H1 (cell line): ENCODE data around the gene GALNT13. TPM values are rescaled to one million over a fixed set of nuclear protein-coding genes. Genes with fewer than 3 reads are reported as not detected.

ENCODE experiments used
- CTCF ChIA-PET: fragments of 300-600 bp; sonication (Branson Sonifier 250); formaldehyde crosslinking; loops from one replicate; lab custom pipeline; 2021; ENCODE audit not compliant: partially characterized antibody; lab: Charles Lee
- POLR2A ChIA-PET: fragments of 300-600 bp; sonication (Branson Sonifier 250); formaldehyde crosslinking; loops from one replicate; lab custom pipeline; 2021; ENCODE audit warnings: inconsistent platforms; ENCODE audit not compliant: partially characterized antibody; lab: Charles Lee
- DNase-seq, 2 experiments: peaks; one replicate each; pipeline versions ENCODE4 v3.0.0 to v3.0.0-alpha.2; 2010 to 2022; ENCODE audit warnings: low spot score in 2 of 2, low read depth in 1 of 2, mixed read lengths in 1 of 2
- FAIRE-seq: peaks from 2 replicates; lab custom pipeline; 2011; peaks lifted over from hg19 to GRCh38; lab: Jason Lieb, UNC
- H2AFZ ChIP-seq: 2 replicates; pipeline ENCODE4 v1.8.1; 2012; ENCODE audit warnings: low read length, inconsistent platforms
- H2AK5ac ChIP-seq: 2 replicates; pipeline ENCODE4 v1.6.1; 2013; ENCODE audit warnings: low read depth, low read length
- H2BK120ac ChIP-seq: replicated peaks from 2 replicates; pipeline ENCODE3; 2013; ENCODE audit warnings: low read depth, low read length, inconsistent platforms
- H2BK12ac ChIP-seq: 2 replicates; pipeline ENCODE4 v1.6.1; 2013; ENCODE audit warnings: low read depth, low read length
- H2BK15ac ChIP-seq: 2 replicates; pipeline ENCODE4 v1.6.1; 2013; ENCODE audit warnings: low read length
- H2BK20ac ChIP-seq: 2 replicates; pipeline ENCODE4 v1.6.1; 2013; ENCODE audit warnings: low read length
- H2BK5ac ChIP-seq: 2 replicates; pipeline ENCODE4 v1.6.1; 2013; ENCODE audit warnings: low read depth, low read length
- H3K14ac ChIP-seq: 2 replicates; pipeline ENCODE4 v1.6.1; 2013; ENCODE audit warnings: inconsistent platforms; ENCODE audit not compliant: insufficient read length
- H3K18ac ChIP-seq: 2 replicates; pipeline ENCODE4 v1.6.1; 2013; ENCODE audit warnings: low read length; ENCODE audit errors: extremely low read depth
- H3K23ac ChIP-seq: 2 replicates; pipeline ENCODE4 v1.6.1; 2013; ENCODE audit warnings: inconsistent platforms; ENCODE audit not compliant: insufficient read length
- H3K23me2 ChIP-seq: 2 replicates; pipeline ENCODE4 v1.6.1; 2013; ENCODE audit warnings: low read depth, low read length
- H3K27ac ChIP-seq: 2 replicates; pipeline ENCODE4 v1.6.1; 2011; ENCODE audit warnings: low read depth, low read length, inconsistent platforms
- H3K27me3 ChIP-seq, 4 experiments: replicated peaks in 1 of 4; 1 replicate in 1 of 4; 2 replicates in 3 of 4; pipeline versions ENCODE4 v1.6.1 to v1.8.1; 2011 to 2013; ENCODE audit warnings: low read length in 3 of 4, mild to moderate bottlenecking in 3 of 4, inconsistent platforms in 2 of 4, mixed read lengths in 2 of 4, moderate library complexity in 1 of 4; ENCODE audit not compliant: control insufficient read depth in 3 of 4, insufficient read depth in 3 of 4; ENCODE audit errors: extremely low read depth in 1 of 4
- H3K36me3 ChIP-seq, 4 experiments: 2 replicates each; pipeline versions ENCODE4 v1.6.1 to v1.8.1; 2011 to 2013; ENCODE audit warnings: mild to moderate bottlenecking in 4 of 4, low read length in 3 of 4, moderate library complexity in 2 of 4, control low read depth in 1 of 4, inconsistent platforms in 1 of 4; ENCODE audit not compliant: insufficient read depth in 4 of 4, control insufficient read depth in 2 of 4
- H3K4ac ChIP-seq: replicated peaks from 2 replicates; pipeline ENCODE3; 2013; ENCODE audit warnings: low read length, low read depth, mixed read lengths, inconsistent platforms; ENCODE audit not compliant: insufficient read length
- H3K4me1 ChIP-seq, 4 experiments: replicated peaks in 1 of 4; 1 replicate in 1 of 4; 2 replicates in 3 of 4; pipeline versions ENCODE4 v1.6.1 to v1.8.1; 2011 to 2013; ENCODE audit warnings: low read length in 3 of 4, inconsistent platforms in 2 of 4, mixed read lengths in 1 of 4; ENCODE audit not compliant: insufficient read depth in 4 of 4, control insufficient read depth in 3 of 4
- H3K4me2 ChIP-seq, 2 experiments: 2 replicates each; pipeline versions ENCODE4 v1.6.1 to v1.8.1; 2011 to 2013; ENCODE audit warnings: low read depth in 2 of 2, low read length in 2 of 2, control low read depth in 1 of 2, inconsistent platforms in 1 of 2, mild to moderate bottlenecking in 1 of 2; ENCODE audit not compliant: insufficient read depth in 1 of 2
- H3K4me3 ChIP-seq, 4 experiments: fragments of 200-600, 300-600 bp in 1 of 4; sonication (generic), shearing (Covaris generic), sonication (Bioruptor Twin) in 1 of 4; 2 replicates each; pipeline versions ENCODE4 v1.5.1 to v1.8.1; 2011 to 2016; ENCODE audit warnings: low read length in 4 of 4, low read depth in 3 of 4, control low read depth in 2 of 4, inconsistent platforms in 2 of 4, mild to moderate bottlenecking in 2 of 4, mixed read lengths in 1 of 4, moderate library complexity in 1 of 4; ENCODE audit not compliant: insufficient read depth in 2 of 4; ENCODE audit errors: extremely low read depth in 1 of 4
- H3K56ac ChIP-seq: replicated peaks from 2 replicates; pipeline ENCODE3; 2013; ENCODE audit warnings: low read depth, mild to moderate bottlenecking, mixed read lengths, low read length, inconsistent platforms; ENCODE audit not compliant: insufficient read length
- H3K79me1 ChIP-seq: 2 replicates; pipeline ENCODE4 v1.6.1; 2013; ENCODE audit warnings: low read depth, low read length, control low read depth
- H3K79me2 ChIP-seq, 2 experiments: 2 replicates each; pipeline versions ENCODE4 v1.6.1 to v1.8.1; 2012 to 2013; ENCODE audit warnings: low read length in 2 of 2, mild to moderate bottlenecking in 2 of 2, inconsistent platforms in 1 of 2; ENCODE audit not compliant: insufficient read depth in 2 of 2, control insufficient read depth in 1 of 2
- H3K9ac ChIP-seq, 4 experiments: replicated peaks in 1 of 4; 1 replicate in 1 of 4; 2 replicates in 3 of 4; pipeline versions ENCODE4 v1.6.1 to v1.8.1; 2011 to 2013; ENCODE audit warnings: low read depth in 3 of 4, low read length in 3 of 4, control low read depth in 2 of 4, mild to moderate bottlenecking in 2 of 4, moderate library complexity in 2 of 4, inconsistent platforms in 1 of 4; ENCODE audit errors: extremely low read depth in 1 of 4
- H3K9me3 ChIP-seq, 2 experiments: 2 replicates each; pipeline versions ENCODE4 v1.6.1 to v1.8.1; 2012 to 2013; ENCODE audit warnings: mild to moderate bottlenecking in 2 of 2, moderate library complexity in 2 of 2, control low read depth in 1 of 2, inconsistent platforms in 1 of 2, low read depth in 1 of 2, low read length in 1 of 2, mixed read lengths in 1 of 2; ENCODE audit not compliant: insufficient read depth in 2 of 2
- H4K20me1 ChIP-seq, 2 experiments: replicated peaks in 1 of 2; 2 replicates each; pipeline versions ENCODE3 to v1.8.1; 2011 to 2013; ENCODE audit warnings: inconsistent platforms in 2 of 2, low read length in 2 of 2, mild to moderate bottlenecking in 1 of 2; ENCODE audit not compliant: insufficient read depth in 2 of 2, control insufficient read depth in 1 of 2
- H4K5ac ChIP-seq: 2 replicates; pipeline ENCODE4 v1.6.1; 2013; ENCODE audit warnings: low read length, low read depth, mixed read lengths, inconsistent platforms; ENCODE audit not compliant: insufficient read length
- H4K8ac ChIP-seq: 2 replicates; pipeline ENCODE4 v1.8.0; 2013; ENCODE audit warnings: mild to moderate bottlenecking, moderate library complexity, low read length, inconsistent platforms; ENCODE audit not compliant: insufficient read depth; ENCODE audit errors: extremely low read depth
- H4K91ac ChIP-seq: replicated peaks from 2 replicates; pipeline ENCODE3; 2013; ENCODE audit warnings: low read length, mixed read lengths, inconsistent platforms; ENCODE audit not compliant: insufficient read length
- HDAC2 ChIP-seq, 2 experiments: fragments of 300-600 bp in 1 of 2; sonication (generic) in 1 of 2; IDR thresholded peaks; 2 replicates each; pipeline ENCODE4 v1.6.1; 2011 to 2012; ENCODE audit warnings: low read depth in 2 of 2, low read length in 2 of 2, mild to moderate bottlenecking in 2 of 2, moderate library complexity in 2 of 2, borderline replicate concordance in 1 of 2, inconsistent platforms in 1 of 2
- NANOG ChIP-seq: IDR thresholded peaks from 2 replicates; pipeline ENCODE4 v1.6.1; 2011; ENCODE audit warnings: low read length, low read depth, mild to moderate bottlenecking, inconsistent platforms; ENCODE audit not compliant: insufficient read depth, poor library complexity, severe bottlenecking
- whole genome bisulfite sequencing, 2 experiments: shearing (Covaris generic) in 1 of 2; methylation state at CpG; one replicate each; pipeline versions ENCODE4 v1.1.6 to v1.1.7; 2013 to 2015; ENCODE audit warnings: low lambda C conversion rate in 2 of 2, mixed read lengths in 2 of 2, inconsistent platforms in 1 of 2, low coverage in 1 of 2, missing lambda C conversion rate in 1 of 2; ENCODE audit not compliant: insufficient replicate concordance in 2 of 2, insufficient coverage in 1 of 2, insufficient read length in 1 of 2; ENCODE audit errors: extremely low coverage in 1 of 2, missing lambda C conversion rate in 1 of 2; 5-methylcytosine and 5-hydroxymethylcytosine counted together
- polyA plus RNA-seq, 7 experiments: library from polyadenylated mRNA; depleted of rRNA in 3 of 7; stranded (reverse) in 5 of 7; unstranded in 2 of 7; fragments of >200 nt in 5 of 7; fragments of 200-250 nt in 2 of 7; gene quantifications; 1 replicate in 5 of 7; 2 replicates in 1 of 7; 4 replicates in 1 of 7; pipeline versions ENCODE4 v1.2.1 to v1.2.3, GENCODE V29; 2011 to 2013; ENCODE audit warnings: missing spikeins in 2 of 7, mixed read lengths in 2 of 7
- total RNA-seq: library from RNA; stranded (reverse); fragmentation: NEBNext Ultra II Directional; extraction: Animal tissue kit (Norgen Biotek cat#: 25700); gene quantifications from 2 replicates; pipeline ENCODE4 v1.2.1, GENCODE V29; 2021

The GALNT13 gene
- total and polyA plus RNA-seq, 2 of the 8 experiments (the other 6 are each of a cell fraction or from before 2014, with no cell fraction given): 3.2 to 9.6 TPM

DNA sequence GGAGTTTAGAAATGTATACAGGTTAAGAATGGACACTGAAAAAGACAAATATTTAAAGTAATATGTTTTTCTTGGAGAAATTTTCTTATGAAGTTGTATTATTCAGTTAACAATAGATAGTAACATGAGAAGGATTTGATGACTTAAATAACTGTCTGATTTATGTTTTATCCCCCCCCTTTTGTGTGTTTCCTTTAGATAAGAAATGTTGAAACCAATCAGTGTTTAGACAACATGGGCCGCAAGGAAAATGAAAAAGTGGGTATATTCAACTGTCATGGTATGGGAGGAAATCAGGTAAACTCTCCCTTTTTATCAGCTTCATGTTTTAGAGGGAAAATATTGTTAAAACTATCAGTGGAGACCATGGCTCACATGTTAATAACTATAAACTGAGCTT lies 537.1 kb downstream of the GALNT13 start:
- Histone ChIP-seq H4K91ac (no peak overlapping the region), H3K36me3 (no peaks in the 10 kb centered on the region), H3K27ac (no peak overlapping the region), H3K79me1 (no peaks in the 10 kb centered on the region), H2AK5ac (no peak overlapping the region), H4K20me1 (no peaks in the 10 kb centered on the region), H4K5ac (no peak overlapping the region), H3K4me3 (no peak overlapping the region), H3K23ac (no peak overlapping the region), H3K4ac (no peak overlapping the region), H2BK15ac (no peak overlapping the region), H3K4me1 (no peaks in the 10 kb centered on the region), H3K23me2 (no peaks in the 10 kb centered on the region; the same call in 1 of the 2 replicates), H2BK12ac (no peak overlapping the region), H3K27me3 (no peaks in the 10 kb centered on the region), H3K18ac (no peak overlapping the region), H3K4me2 (no peak overlapping the region), H3K9me3 (no peaks in the 10 kb centered on the region), H2BK5ac (no peak overlapping the region), H2BK120ac (no peak overlapping the region), H4K8ac (no peak overlapping the region), H3K9ac (no peak overlapping the region), H3K79me2 (no peaks in the 10 kb centered on the region), H2AFZ (no peak overlapping the region), H3K56ac (no peak overlapping the region), H3K14ac (no peak overlapping the region), H2BK20ac (no peak overlapping the region)
- DNase-seq (no peak), FAIRE-seq (no peak)
- 100% methylated on average over 1 of the region's 1 CpG; no CpG with 5 or more reads in 1 of the 2 experiments for WGBS, 2 experiments
- ChIA-PET POLR2A (no interaction called here), CTCF (interaction anchor here (1.6 to 1.9 kb wide), 2 partner anchors 10 to 639 kb away, joined by 3 to 7 read pairs; no protein-coding TSS in a partner anchor)
- TF ChIP-seq NANOG (no peak), HDAC2 (IDR thresholded peaks at IDR 0.05; ENCODE audit: borderline replicate concordance in 1 of 2, low read depth in 2 of 2, low read length in 2 of 2) (no peak)
